Cortex of kidney (tissue), 1 donor: Measurements from ENCODE around the gene AP4M1.

Experiments
- DNase-seq: peaks from one replicate; lab custom pipeline; 2025; lab: John Stamatoyannopoulos, UW

The AP4M1 gene

GRCh38 chr7:100157334-100158228 is 56.1 kb downstream of the AP4M1 start:
- no peak for DNase-seq
